GM23248 (cell line): Measurements from ENCODE around the gene GRIK3. TPM values are rescaled to one million over a fixed set of nuclear protein-coding genes. Genes with fewer than 3 reads are reported as not detected.

Experiments
- DNase-seq: peaks from one replicate; pipeline ENCODE4 v3.0.0-alpha.2; 2015
- H2AFZ ChIP-seq: fragments of 200-600 bp; sonication (generic); 2 replicates; pipeline ENCODE4 v1.6.1; 2016; ENCODE audit warnings: antibody characterized with exemption
- H3F3A ChIP-seq: fragments of 200-600 bp; sonication (generic); 2 replicates; pipeline ENCODE4 v1.6.1; 2016; ENCODE audit warnings: mild to moderate bottlenecking, antibody characterized with exemption, mixed run types; ENCODE audit not compliant: insufficient read depth
- H3K27ac ChIP-seq: fragments of 200-600 bp; sonication (generic); 2 replicates; pipeline ENCODE4 v1.5.1; 2016; ENCODE audit warnings: mild to moderate bottlenecking
- H3K27me3 ChIP-seq: fragments of 200-600 bp; sonication (generic); replicated peaks from 2 replicates; pipeline ENCODE4 v1.6.1; 2016; ENCODE audit warnings: mild to moderate bottlenecking; ENCODE audit not compliant: insufficient read depth
- H3K36me3 ChIP-seq: fragments of 200-600 bp; sonication (generic); 2 replicates; pipeline ENCODE4 v1.6.1; 2016; ENCODE audit warnings: low read depth, mild to moderate bottlenecking
- H3K4me1 ChIP-seq: fragments of 200-600 bp; sonication (generic); 2 replicates; pipeline ENCODE4 v1.6.1; 2016; ENCODE audit warnings: mild to moderate bottlenecking; ENCODE audit not compliant: insufficient read depth
- H3K4me2 ChIP-seq: fragments of 200-600 bp; sonication (generic); one replicate; pipeline ENCODE4 v1.6.1; 2016; ENCODE audit warnings: mild to moderate bottlenecking; ENCODE audit not compliant: unreplicated experiment
- H3K4me3 ChIP-seq: fragments of 200-600 bp; sonication (generic); 2 replicates; pipeline ENCODE4 v1.5.1; 2016; ENCODE audit warnings: mild to moderate bottlenecking
- H3K79me2 ChIP-seq: fragments of 200-600 bp; sonication (generic); 2 replicates; pipeline ENCODE4 v1.6.1; 2016; ENCODE audit warnings: mild to moderate bottlenecking; ENCODE audit not compliant: insufficient read depth
- H3K9ac ChIP-seq: fragments of 200-600 bp; sonication (generic); 2 replicates; pipeline ENCODE4 v1.6.1; 2016; ENCODE audit warnings: mild to moderate bottlenecking
- H3K9me2 ChIP-seq: fragments of 200-600 bp; sonication (generic); 2 replicates; pipeline ENCODE4 v1.6.1; 2016; ENCODE audit warnings: mixed run types, mild to moderate bottlenecking, moderate library complexity; ENCODE audit not compliant: insufficient read depth
- H3K9me3 ChIP-seq: fragments of 200-600 bp; sonication (generic); one replicate; pipeline ENCODE4 v1.6.1; 2017; ENCODE audit warnings: low read depth
- H4K20me1 ChIP-seq: fragments of 200-600 bp; sonication (generic); 2 replicates; pipeline ENCODE4 v1.6.0; 2016; ENCODE audit not compliant: insufficient read depth
- EZH2 ChIP-seq: fragments of 200-600 bp; sonication (generic); IDR thresholded peaks from 2 replicates; pipeline ENCODE4 v1.6.1; 2018; ENCODE audit warnings: antibody characterized with exemption, mild to moderate bottlenecking; ENCODE audit not compliant: insufficient read depth, poor library complexity, severe bottlenecking
- EZH2phosphoT487 ChIP-seq: fragments of 200-600 bp; sonication (generic); IDR thresholded peaks from 2 replicates; pipeline ENCODE4 v1.6.1; 2018; ENCODE audit warnings: antibody characterized with exemption, moderate library complexity, mild to moderate bottlenecking, low read depth; ENCODE audit not compliant: insufficient read depth
- WGBS, 2 experiments: methylation state at CpG; one replicate each; pipeline ENCODE4 v1.1.6; 2015 to 2017; ENCODE audit warnings: low lambda C conversion rate in 2 of 2, low coverage in 1 of 2; ENCODE audit errors: missing lambda C conversion rate in 2 of 2; 5-methylcytosine and 5-hydroxymethylcytosine counted together
- in situ Hi-C: fragments of 300-500 bp; cut with MboI; formaldehyde crosslinking; loops from 2 replicates; pipeline ENCODE4 v1.15.0; 2020
- polyA plus RNA-seq: library from polyadenylated mRNA; unstranded; fragments of >200 nt; fragmentation: Nextera tagmentation; extraction: Ambion mirVana; gene quantifications from 2 replicates; pipeline ENCODE4 v1.2.1, GENCODE V29; 2016
- total RNA-seq: library from RNA; depleted of rRNA; stranded (reverse); fragments of >200 nt; shearing (Covaris generic); gene quantifications from 2 replicates; pipeline ENCODE4 v1.2.3, GENCODE V29; 2014

The GRIK3 gene
- total and polyA plus RNA-seq, 2 experiments from 2014 or later: not detected

DNA sequence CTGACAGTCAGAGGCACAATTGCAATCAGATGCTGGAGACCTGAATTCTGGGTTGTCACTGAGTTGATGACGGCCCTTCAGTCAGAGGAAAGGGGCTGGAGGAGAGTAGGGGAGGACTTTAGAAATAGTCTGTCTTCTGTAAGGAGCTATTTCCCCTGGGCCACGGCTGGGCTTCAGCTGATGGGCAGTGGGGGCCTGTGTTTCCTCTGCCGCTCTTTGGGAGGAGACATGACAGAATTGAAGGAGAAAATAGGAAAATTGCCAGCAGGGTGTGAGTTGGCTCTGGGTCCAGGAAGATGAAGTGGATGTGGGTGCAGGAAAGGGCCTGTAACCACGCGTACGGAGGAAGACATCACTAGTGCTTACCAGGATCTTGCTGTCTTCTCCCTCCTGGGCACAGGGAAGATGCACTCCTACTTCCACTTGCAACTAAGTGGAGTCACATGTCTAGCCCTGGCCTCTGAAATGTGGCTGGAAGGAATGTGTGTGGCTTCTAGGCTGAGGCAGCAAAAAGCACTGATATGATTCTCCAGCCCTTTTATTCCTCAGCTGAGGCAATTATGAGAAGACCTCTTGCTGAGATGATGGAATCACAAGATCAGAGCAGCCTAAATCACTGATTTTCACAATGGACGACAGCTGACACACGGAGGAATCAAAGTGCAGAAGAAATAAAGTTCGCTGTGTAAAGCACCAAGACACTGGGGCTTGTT, 250.0 kb downstream of the GRIK3 start:
- no peaks in the 10 kb centered on the region for H3K36me3 ChIP-seq
- H3K27me3 ChIP-seq: no peaks in the 10 kb centered on the region
- H3K9me2 ChIP-seq: no peaks in the 10 kb centered on the region
- no peak overlapping the region for H3K4me3 ChIP-seq
- in situ Hi-C loops: no loop called here
- H3K79me2 ChIP-seq: no peaks in the 10 kb centered on the region
- DNase-seq: no peak
- H4K20me1 ChIP-seq: no peaks in the 10 kb centered on the region
- H3K4me2 ChIP-seq: no peak overlapping the region
- no peaks in the 10 kb centered on the region for H3K4me1 ChIP-seq
- H3K27ac ChIP-seq: no peak overlapping the region
- no peak overlapping the region for H2AFZ ChIP-seq
- no peaks in the 10 kb centered on the region for H3F3A ChIP-seq
- no peak overlapping the region for H3K9ac ChIP-seq
- 41 to 48% methylated on average over 9 of the region's 9 CpGs for WGBS, 2 experiments
- TF ChIP-seq EZH2phosphoT487 (no peak), EZH2 (no peak)
- no peaks in the 10 kb centered on the region for H3K9me3 ChIP-seq

DNA sequence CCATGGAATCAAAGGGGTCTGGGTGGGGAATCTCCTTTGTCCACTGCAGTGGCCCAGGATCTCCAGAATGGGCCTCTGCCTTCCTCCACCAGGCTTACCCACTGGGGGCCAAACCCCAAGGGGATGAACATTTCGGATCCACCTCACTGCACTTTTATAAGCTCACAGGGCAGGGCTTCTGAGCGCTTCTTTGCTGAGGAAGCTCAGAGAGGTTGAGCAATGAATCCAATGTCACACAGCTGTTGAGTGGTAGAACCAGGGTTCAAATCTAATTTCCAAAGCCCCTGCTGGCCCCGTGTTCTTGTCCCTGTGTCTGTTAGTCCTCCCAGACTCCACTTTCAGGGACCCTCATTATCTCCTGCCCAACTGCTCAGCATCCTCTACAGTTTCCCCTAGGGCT, 250.8 kb downstream of the GRIK3 start:
- in situ Hi-C loops: no loop called here
- H3K27me3 ChIP-seq: no peaks in the 10 kb centered on the region
- DNase-seq: no peak
- H2AFZ ChIP-seq: no peak overlapping the region
- no peak overlapping the region for H3K4me2 ChIP-seq
- no peaks in the 10 kb centered on the region for H3K79me2 ChIP-seq
- no peaks in the 10 kb centered on the region for H3K4me1 ChIP-seq
- no peaks in the 10 kb centered on the region for H3K36me3 ChIP-seq
- 20 to 24% methylated on average over 3 of the region's 3 CpGs for WGBS, 2 experiments
- no peak overlapping the region for H3K27ac ChIP-seq
- no peaks in the 10 kb centered on the region for H3K9me3 ChIP-seq
- no peaks in the 10 kb centered on the region for H4K20me1 ChIP-seq
- H3K9ac ChIP-seq: no peak overlapping the region
- TF ChIP-seq EZH2phosphoT487 (no peak), EZH2 (no peak)
- H3K4me3 ChIP-seq: no peak overlapping the region
- H3F3A ChIP-seq: no peaks in the 10 kb centered on the region
- H3K9me2 ChIP-seq: no peaks in the 10 kb centered on the region

- 0% methylated on average over 2 of the region's 2 CpGs for WGBS, 2 experiments
- Histone ChIP-seq H3K9me3 (no peaks in the 10 kb centered on the region), H3K9me2 (no peaks in the 10 kb centered on the region), H3K36me3 (no peaks in the 10 kb centered on the region), H3F3A (no peaks in the 10 kb centered on the region), H3K79me2 (no peaks in the 10 kb centered on the region), H3K27me3 (no peaks in the 10 kb centered on the region), H4K20me1 (no peaks in the 10 kb centered on the region), H2AFZ (no peak overlapping the region), H3K27ac (no peak overlapping the region), H3K4me2 (no peak overlapping the region), H3K9ac (no peak overlapping the region), H3K4me3 (no peak overlapping the region), H3K4me1 (no peaks in the 10 kb centered on the region)
- in situ Hi-C loops: no loop called here
- no peak for DNase-seq
- TF ChIP-seq EZH2 (no peak), EZH2phosphoT487 (no peak)
Observed at GRCh38 chr1:36782785-36783184, 251.5 kb downstream of the GRIK3 start.

- Histone ChIP-seq H3K4me3 (no peak overlapping the region), H4K20me1 (no peaks in the 10 kb centered on the region), H3K9me3 (no peaks in the 10 kb centered on the region), H3K36me3 (no peaks in the 10 kb centered on the region), H2AFZ (no peak overlapping the region), H3F3A (no peaks in the 10 kb centered on the region), H3K27me3 (no peaks in the 10 kb centered on the region), H3K9ac (no peak overlapping the region), H3K4me2 (no peak overlapping the region), H3K27ac (no peak overlapping the region), H3K79me2 (no peaks in the 10 kb centered on the region), H3K9me2 (no peaks in the 10 kb centered on the region), H3K4me1 (no peaks in the 10 kb centered on the region)
- in situ Hi-C loops: no loop called here
- TF ChIP-seq EZH2 (no peak), EZH2phosphoT487 (no peak)
- 8 to 22% methylated on average over 6 of the region's 6 CpGs for WGBS, 2 experiments
- no peak for DNase-seq
Observed at GRCh38 chr1:36782085-36782484, 252.2 kb downstream of the GRIK3 start.

DNA sequence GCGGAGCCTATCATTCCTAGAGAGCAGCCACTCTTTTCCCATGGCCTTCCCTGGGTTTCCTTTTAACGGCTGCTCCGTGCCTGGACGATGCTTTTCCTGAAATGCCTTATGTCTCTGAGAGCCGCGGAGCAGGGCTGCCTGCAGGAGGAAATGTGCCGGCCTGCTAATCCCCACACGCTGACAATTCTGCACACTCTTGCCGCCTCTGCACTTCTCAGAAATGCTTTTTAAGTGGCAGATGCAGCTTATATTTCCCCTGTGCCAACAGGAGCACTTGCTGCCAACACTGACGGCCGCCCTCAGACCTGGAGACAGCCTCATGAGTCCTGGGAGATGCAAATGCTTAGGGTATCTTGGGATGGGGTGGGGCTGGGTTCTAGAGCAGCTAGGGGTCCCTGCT, 253.2 kb downstream of the GRIK3 start:
- Histone ChIP-seq H3K4me2 (no peak overlapping the region), H3K4me1 (no peaks in the 10 kb centered on the region), H3K27me3 (peaks cover 5% of the 10 kb centered on the region), H3K79me2 (no peaks in the 10 kb centered on the region), H3K27ac (no peak overlapping the region), H3K9me3 (no peaks in the 10 kb centered on the region), H3K9ac (no peak overlapping the region), H3F3A (no peaks in the 10 kb centered on the region), H3K36me3 (no peaks in the 10 kb centered on the region), H3K4me3 (no peak overlapping the region), H3K9me2 (no peaks in the 10 kb centered on the region), H2AFZ (no peak overlapping the region), H4K20me1 (no peaks in the 10 kb centered on the region)
- no peak for DNase-seq
- in situ Hi-C loops: no loop called here
- whole genome bisulfite sequencing, 2 experiments: 34 to 40% methylated on average over 11 of the region's 11 CpGs
- TF ChIP-seq EZH2phosphoT487: no peak
- TF ChIP-seq EZH2: no peak
